HepG2 (cell line): ENCODE results near the gene SMIM13. TPM values are rescaled to one million over a fixed set of nuclear protein-coding genes. Genes with fewer than 3 reads are reported as not detected.
A peak's percentile ranks its signal among the peaks of the same experiment; 100 is the strongest.

ENCODE experiments used
- DR1 ChIP-seq: sonication (generic); formaldehyde crosslinking; IDR thresholded peaks from 2 replicates; pipeline ENCODE4 v1.8.0; 2021; ENCODE audit warnings: mild to moderate bottlenecking, missing genetic modification reagents, inconsistent platforms
- FOXP4 ChIP-seq: sonication (generic); formaldehyde crosslinking; IDR thresholded peaks from 2 replicates; pipeline ENCODE4 v1.4.0; 2020; ENCODE audit warnings: missing genetic modification reagents
- MAFG ChIP-seq: sonication (generic); formaldehyde crosslinking; IDR thresholded peaks from 2 replicates; pipeline ENCODE4 v1.5.1; 2020; ENCODE audit warnings: mild to moderate bottlenecking, missing genetic modification reagents
- NFE2L1 ChIP-seq: sonication (generic); formaldehyde crosslinking; IDR thresholded peaks from 2 replicates; pipeline ENCODE4 v1.4.0; 2020; ENCODE audit warnings: missing genetic modification reagents, mild to moderate bottlenecking, borderline replicate concordance
- PHF5A ChIP-seq: IDR thresholded peaks from one replicate; pipeline ENCODE4 v1.6.1; 2018; ENCODE audit warnings: low read depth, missing genetic modification reagents; ENCODE audit not compliant: unreplicated experiment
- TGIF2 ChIP-seq: IDR thresholded peaks from 2 replicates; pipeline ENCODE4 v1.6.1; 2016; ENCODE audit warnings: control low read depth, missing compliant biosample characterization
- ZC3H4 ChIP-seq: sonication (generic); formaldehyde crosslinking; IDR thresholded peaks from 2 replicates; pipeline ENCODE4 v1.4.0; 2020; ENCODE audit warnings: missing genetic modification reagents, borderline replicate concordance
- ZNF318 ChIP-seq: sonication (generic); formaldehyde crosslinking; IDR thresholded peaks from 2 replicates; pipeline ENCODE4 v1.4.0; 2020; ENCODE audit warnings: mild to moderate bottlenecking, missing genetic modification reagents
- ZNF446 ChIP-seq: sonication (generic); formaldehyde crosslinking; IDR thresholded peaks from 2 replicates; pipeline ENCODE4 v1.5.0; 2020; ENCODE audit warnings: mild to moderate bottlenecking, missing genetic modification reagents
- ZNF652 ChIP-seq: IDR thresholded peaks from 2 replicates; pipeline ENCODE4 v1.6.1; 2016; ENCODE audit warnings: low read depth, borderline replicate concordance
- ZNF782 ChIP-seq: sonication (generic); formaldehyde crosslinking; IDR thresholded peaks from 2 replicates; pipeline ENCODE4 v1.4.0; 2020; ENCODE audit warnings: missing genetic modification reagents, mild to moderate bottlenecking, borderline replicate concordance
- ZNF883 ChIP-seq: sonication (generic); formaldehyde crosslinking; IDR thresholded peaks from 2 replicates; pipeline ENCODE4 v1.5.1; 2020; ENCODE audit warnings: mild to moderate bottlenecking, missing genetic modification reagents; ENCODE audit errors: not compliant biosample characterization
- ZSCAN29 ChIP-seq: sonication (generic); formaldehyde crosslinking; conservative IDR thresholded peaks from 2 replicates; pipeline ENCODE4 v1.4.0; 2020; ENCODE audit warnings: mild to moderate bottlenecking, missing genetic modification reagents
- polyA plus RNA-seq, 8 experiments: library from polyadenylated mRNA; depleted of rRNA in 3 of 8; stranded (reverse) in 7 of 8; unstranded in 1 of 8; fragments of >200 nt; fragmentation: Illumina TruSeq in 4 of 8; extraction: Trizol in 4 of 8; gene quantifications; 2 replicates each; pipeline versions ENCODE4 v1.2.1 to v1.2.3, GENCODE V29; 2011 to 2016; ENCODE audit warnings: low read depth in 4 of 8, missing spikeins in 1 of 8, mixed read lengths in 1 of 8; ENCODE audit not compliant: insufficient read depth in 1 of 8
- total RNA-seq, 5 experiments: library from RNA; depleted of rRNA; stranded (reverse); fragments of >200 nt; fragmentation: Illumina TruSeq; extraction: Trizol; gene quantifications; 2 replicates each; pipeline ENCODE4 v1.2.3, GENCODE V29; 2016; ENCODE audit warnings: low read depth in 1 of 5
- TF ChIP-seq, protein P1 (sequence below): sonication (generic); formaldehyde crosslinking; IDR thresholded peaks from 2 replicates; pipeline ENCODE4 v1.4.0; 2020; ENCODE audit warnings: low read depth, missing genetic modification reagents

The SMIM13 gene
- total and polyA plus RNA-seq, 2 of the 13 experiments (the other 11 are each of a cell fraction or from before 2014, with no cell fraction given): 2.7 to 10.2 TPM

- TF ChIP-seq FOXP4 (CRISPR knock-in tag) (peak; percentile 28; the same call in 1 of the 2 replicates), ZNF446 (CRISPR knock-in tag) (peak; percentile 81), ZC3H4 (CRISPR knock-in tag) (no peak), DR1 (CRISPR knock-in tag) (peak; percentile 45; the same call in 1 of the 2 replicates), ZNF652 (no peak), ZNF318 (no peak), ZSCAN29 (CRISPR knock-in tag) (no peak), NFE2L1 (no peak), ZNF883 (peak; percentile 37), TGIF2 (CRISPR knock-in tag) (no peak), ZNF782 (CRISPR knock-in tag) (no peak), PHF5A (CRISPR knock-in tag) (no peak), MAFG (CRISPR knock-in tag) (no peak)
- TF ChIP-seq, protein P1, sequence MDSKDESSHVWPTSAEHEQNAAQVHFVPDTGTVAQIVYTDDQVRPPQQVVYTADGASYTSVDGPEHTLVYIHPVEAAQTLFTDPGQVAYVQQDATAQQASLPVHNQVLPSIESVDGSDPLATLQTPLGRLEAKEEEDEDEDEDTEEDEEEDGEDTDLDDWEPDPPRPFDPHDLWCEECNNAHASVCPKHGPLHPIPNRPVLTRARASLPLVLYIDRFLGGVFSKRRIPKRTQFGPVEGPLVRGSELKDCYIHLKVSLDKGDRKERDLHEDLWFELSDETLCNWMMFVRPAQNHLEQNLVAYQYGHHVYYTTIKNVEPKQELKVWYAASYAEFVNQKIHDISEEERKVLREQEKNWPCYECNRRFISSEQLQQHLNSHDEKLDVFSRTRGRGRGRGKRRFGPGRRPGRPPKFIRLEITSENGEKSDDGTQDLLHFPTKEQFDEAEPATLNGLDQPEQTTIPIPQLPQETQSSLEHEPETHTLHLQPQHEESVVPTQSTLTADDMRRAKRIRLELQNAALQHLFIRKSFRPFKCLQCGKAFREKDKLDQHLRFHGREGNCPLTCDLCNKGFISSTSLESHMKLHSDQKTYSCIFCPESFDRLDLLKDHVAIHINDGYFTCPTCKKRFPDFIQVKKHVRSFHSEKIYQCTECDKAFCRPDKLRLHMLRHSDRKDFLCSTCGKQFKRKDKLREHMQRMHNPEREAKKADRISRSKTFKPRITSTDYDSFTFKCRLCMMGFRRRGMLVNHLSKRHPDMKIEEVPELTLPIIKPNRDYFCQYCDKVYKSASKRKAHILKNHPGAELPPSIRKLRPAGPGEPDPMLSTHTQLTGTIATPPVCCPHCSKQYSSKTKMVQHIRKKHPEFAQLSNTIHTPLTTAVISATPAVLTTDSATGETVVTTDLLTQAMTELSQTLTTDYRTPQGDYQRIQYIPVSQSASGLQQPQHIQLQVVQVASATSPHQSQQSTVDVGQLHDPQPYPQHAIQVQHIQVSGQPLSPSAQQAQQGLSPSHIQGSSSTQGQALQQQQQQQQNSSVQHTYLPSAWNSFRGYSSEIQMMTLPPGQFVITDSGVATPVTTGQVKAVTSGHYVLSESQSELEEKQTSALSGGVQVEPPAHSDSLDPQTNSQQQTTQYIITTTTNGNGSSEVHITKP: no peak
Measured at GRCh38 chr6:11043961-11044711, 49.5 kb upstream of the SMIM13 start, which contains the start of gene ELOVL2 (continued).
